HG03280 (cell line): ENCODE results near the gene ITPRIP.

ENCODE experiments used
- ATAC-seq: cut with Tn5 transposase; IDR thresholded peaks from one replicate; pipeline ENCODE4 v1.9.1; 2021; ENCODE audit warnings: mild to moderate bottlenecking, moderate library complexity; ENCODE audit not compliant: unreplicated experiment

The ITPRIP gene

GRCh38 chr10:104326991-104327610, 11.2 kb downstream of the ITPRIP start:
- no peak for ATAC-seq

- no peak for ATAC-seq
Observed at GRCh38 chr10:104325436-104326435, 12.5 kb downstream of the ITPRIP start.

- ATAC-seq = no peak
Observed at GRCh38 chr10:104324931-104325330, 13.3 kb downstream of the ITPRIP start.

- ATAC-seq = no peak
Observed at GRCh38 chr10:104324221-104324686, 14.0 kb downstream of the ITPRIP start.

- no peak for ATAC-seq
Observed at GRCh38 chr10:104323760-104324201, 14.5 kb downstream of the ITPRIP start.

- no peak for ATAC-seq
Observed at GRCh38 chr10:104323085-104323484, 15.2 kb downstream of the ITPRIP start.

- no peak for ATAC-seq
Observed at GRCh38 chr10:104322416-104322782, 15.9 kb downstream of the ITPRIP start.

GRCh38 chr10:104321725-104322415, 16.4 kb downstream of the ITPRIP start:
- no peak for ATAC-seq

- no peak for ATAC-seq
Observed at GRCh38 chr10:104321226-104321625, 17.0 kb downstream of the ITPRIP start.

- no peak for ATAC-seq
Observed at GRCh38 chr10:104318810-104319741, 19.2 kb downstream of the ITPRIP start.

- ATAC-seq = no peak
Observed at GRCh38 chr10:104318326-104318725, 19.9 kb downstream of the ITPRIP start.

- ATAC-seq = no peak
Observed at GRCh38 chr10:104317726-104318299, 20.5 kb downstream of the ITPRIP start.

GRCh38 chr10:104317269-104317710, 21.0 kb downstream of the ITPRIP start:
- ATAC-seq = no peak

- ATAC-seq = no peak
Observed at GRCh38 chr10:104316321-104317099, 21.8 kb downstream of the ITPRIP start.

GRCh38 chr10:104315486-104315921, 22.8 kb downstream of the ITPRIP start:
- no peak for ATAC-seq

GRCh38 chr10:104314591-104315485, 23.4 kb downstream of the ITPRIP start:
- ATAC-seq = no peak

- no peak for ATAC-seq
Observed at GRCh38 chr10:104311184-104311720, 27.0 kb downstream of the ITPRIP start.
